GM12878 (cell line): ENCODE measurements around the gene E2F1. TPM values are rescaled to one million over a fixed set of nuclear protein-coding genes. Genes with fewer than 3 reads are reported as not detected.

ENCODE experiments used
- ATAC-seq: fragments of 200-7000 bp; cut with Tn5 transposase; 3 replicates; pipeline ENCODE4 v1.9.1; 2020; ENCODE audit warnings: mild to moderate bottlenecking, moderate library complexity
- BruUV-seq: library from RNA; stranded (reverse); fragments of 400-500 nt; replicated peaks from 2 replicates; lab custom pipeline; 2021; lab: Mats Ljungman, UMichigan
- CTCF ChIA-PET: fragments of 300-600 bp; sonication (Branson Sonifier 250); formaldehyde crosslinking; extraction: SDS; loops from one replicate; lab custom pipeline; 2021; ENCODE audit warnings: inconsistent platforms; lab: Yijun Ruan, JAX
- POLR2A ChIA-PET: fragments of 350-600 bp; formaldehyde crosslinking; extraction: SDS; loops from one replicate; lab custom pipeline; 2021; ENCODE audit warnings: inconsistent platforms; lab: Charles Lee
- RAD21 ChIA-PET: fragments of 300-600 bp; sonication (Branson Sonifier 250); formaldehyde crosslinking; loops from one replicate; lab custom pipeline; 2023; ENCODE audit warnings: antibody characterized with exemption; ENCODE audit not compliant: unreplicated experiment; lab: Charles Lee
- SMC1A ChIA-PET: fragments of 300-600 bp; sonication (Branson Sonifier 250); formaldehyde crosslinking; loops from one replicate; lab custom pipeline; 2023; ENCODE audit not compliant: unreplicated experiment, uncharacterized antibody; lab: Charles Lee
- DNase-seq: peaks from one replicate; pipeline ENCODE4 v3.0.0-alpha.2; 2011; ENCODE audit warnings: low read depth, low spot score
- FAIRE-seq: peaks from 3 replicates; lab custom pipeline; 2011; peaks lifted over from hg19 to GRCh38; lab: Jason Lieb, UNC
- H2AFZ ChIP-seq: 2 replicates; pipeline ENCODE4 v1.6.0; 2011; ENCODE audit warnings: low read depth, low read length, control low read depth; ENCODE audit not compliant: control insufficient read depth
- H3K27ac ChIP-seq: 2 replicates; pipeline ENCODE4 v1.5.1; 2011; ENCODE audit warnings: control low read depth; ENCODE audit not compliant: control insufficient read depth, insufficient read depth
- H3K27me3 ChIP-seq, 2 experiments: replicated peaks in 1 of 2; 2 replicates each; pipeline versions ENCODE4 v1.6.0 to v1.6.1; 2011; ENCODE audit warnings: low read length in 1 of 2; ENCODE audit not compliant: control insufficient read depth in 2 of 2, insufficient read depth in 2 of 2
- H3K36me3 ChIP-seq, 2 experiments: 2 replicates each; pipeline ENCODE4 v1.5.1; 2011; ENCODE audit warnings: low read length in 1 of 2; ENCODE audit not compliant: control insufficient read depth in 2 of 2, insufficient read depth in 2 of 2
- H3K4me1 ChIP-seq: 2 replicates; pipeline ENCODE4 v1.6.1; 2011; ENCODE audit warnings: mild to moderate bottlenecking, low read length, moderate library complexity, mixed read lengths; ENCODE audit not compliant: control insufficient read depth, insufficient read depth
- H3K4me2 ChIP-seq: 2 replicates; pipeline ENCODE4 v1.6.0; 2011; ENCODE audit warnings: control low read depth; ENCODE audit not compliant: control insufficient read depth, insufficient read depth
- H3K4me3 ChIP-seq: fragments of 200-600 bp; sonication (generic); 2 replicates; pipeline ENCODE4 v1.5.1; 2016
- H3K79me2 ChIP-seq: 2 replicates; pipeline ENCODE4 v1.6.0; 2011; ENCODE audit warnings: low read length; ENCODE audit not compliant: control insufficient read depth, insufficient read depth
- H3K9ac ChIP-seq: 2 replicates; pipeline ENCODE4 v1.8.0; 2011; ENCODE audit warnings: low read length, control low read depth, mixed read lengths; ENCODE audit not compliant: control insufficient read depth, insufficient read depth
- H3K9me3 ChIP-seq: replicated peaks from 3 replicates; pipeline ENCODE4 v1.5.1; 2011; ENCODE audit warnings: mild to moderate bottlenecking, low read length; ENCODE audit not compliant: control insufficient read depth, insufficient read depth
- H4K20me1 ChIP-seq: 2 replicates; pipeline ENCODE4 v1.6.0; 2011; ENCODE audit not compliant: control insufficient read depth, insufficient read depth
- FOXM1 ChIP-seq: IDR thresholded peaks from 2 replicates; pipeline ENCODE4 v1.6.1; 2012; ENCODE audit warnings: low read depth, mild to moderate bottlenecking, inconsistent platforms, low read length, moderate library complexity
- RUNX3 ChIP-seq: IDR thresholded peaks from 2 replicates; pipeline ENCODE4 v1.6.1; 2012; ENCODE audit warnings: low read length, inconsistent platforms
- TCF3 ChIP-seq: IDR thresholded peaks from 2 replicates; pipeline ENCODE4 v1.6.1; 2012; ENCODE audit warnings: low read depth, mild to moderate bottlenecking, low read length, borderline replicate concordance; ENCODE audit not compliant: insufficient read depth
- ZZZ3 ChIP-seq: IDR thresholded peaks from 2 replicates; pipeline ENCODE4 v1.6.1; 2011; ENCODE audit warnings: low read depth; ENCODE audit not compliant: control insufficient read depth, insufficient read length
- WGBS: methylation state at CpG from one replicate; pipeline ENCODE4 v1.1.6; 2016; ENCODE audit warnings: low lambda C conversion rate; ENCODE audit not compliant: insufficient replicate concordance, insufficient coverage; ENCODE audit errors: missing lambda C conversion rate; 5-methylcytosine and 5-hydroxymethylcytosine counted together
- in situ Hi-C: fragments of 300-500 bp; cut with MboI; formaldehyde crosslinking; loops from 9 replicates; pipeline ENCODE4 v1.14.3; 2018; ENCODE audit warnings: mixed read lengths
- intact Hi-C: fragments of 100-400 bp; cut with micrococcal nuclease; formaldehyde crosslinking; loops from one replicate; pipeline ENCODE4 v1.14.2; 2022; ENCODE audit not compliant: unreplicated experiment
- polyA plus RNA-seq, 11 experiments: library from polyadenylated mRNA; depleted of rRNA in 4 of 11; unstranded in 6 of 11; stranded (reverse) in 5 of 11; fragments of >200 nt; fragmentation: Nextera tagmentation in 4 of 11; fragmentation: Illumina TruSeq in 1 of 11; extraction: Ambion mirVana in 4 of 11; extraction: Trizol in 1 of 11; gene quantifications; 1 replicate in 1 of 11; 2 replicates in 10 of 11; pipeline versions ENCODE4 v1.2.1 to v1.2.3, GENCODE V29; 2011 to 2016; ENCODE audit warnings: inconsistent platforms in 2 of 11, missing spikeins in 2 of 11, low read depth in 1 of 11
- total RNA-seq, 4 experiments: library from RNA; depleted of rRNA in 3 of 4; stranded (reverse); fragments of >200 nt in 3 of 4; fragmentation: Illumina TruSeq in 1 of 4; extraction: Trizol in 1 of 4; gene quantifications; 2 replicates each; pipeline versions ENCODE4 v1.2.1 to v1.2.3, GENCODE V29; 2013 to 2021
- TF ChIP-seq, protein P1 (sequence below): fragments of 450-650 bp; IDR thresholded peaks from 2 replicates; pipeline ENCODE4 v1.6.1; 2018; ENCODE audit warnings: mild to moderate bottlenecking, low read depth, moderate library complexity; ENCODE audit not compliant: partially characterized antibody
- TF ChIP-seq, protein P2 (sequence below): IDR thresholded peaks from 2 replicates; pipeline ENCODE4 v1.6.1; 2012; ENCODE audit warnings: mild to moderate bottlenecking, low read depth, low read length
- TF ChIP-seq, protein P3 (sequence below): fragments of 450-650 bp; formaldehyde crosslinking; IDR thresholded peaks from 2 replicates; pipeline ENCODE4 v1.5.0; 2022; ENCODE audit warnings: mild to moderate bottlenecking, missing genetic modification characterization
- TF ChIP-seq, protein P4 (sequence below): IDR thresholded peaks from 2 replicates; pipeline ENCODE4 v1.6.1; 2011; ENCODE audit warnings: borderline replicate concordance, low read depth, mild to moderate bottlenecking, moderate library complexity, mixed read lengths, low read length; ENCODE audit not compliant: insufficient read depth; ENCODE audit errors: extremely low read length
- TF ChIP-seq, protein P5 (sequence below): fragments of 450-650 bp; IDR thresholded peaks from 2 replicates; pipeline ENCODE4 v1.6.1; 2014; ENCODE audit warnings: mild to moderate bottlenecking

Gene E2F1
- total and polyA plus RNA-seq, 10 of the 15 experiments (the other 5 are each of a cell fraction or from before 2014, with no cell fraction given) = 0.29 to 50.2 (median 19.7) TPM

DNA sequence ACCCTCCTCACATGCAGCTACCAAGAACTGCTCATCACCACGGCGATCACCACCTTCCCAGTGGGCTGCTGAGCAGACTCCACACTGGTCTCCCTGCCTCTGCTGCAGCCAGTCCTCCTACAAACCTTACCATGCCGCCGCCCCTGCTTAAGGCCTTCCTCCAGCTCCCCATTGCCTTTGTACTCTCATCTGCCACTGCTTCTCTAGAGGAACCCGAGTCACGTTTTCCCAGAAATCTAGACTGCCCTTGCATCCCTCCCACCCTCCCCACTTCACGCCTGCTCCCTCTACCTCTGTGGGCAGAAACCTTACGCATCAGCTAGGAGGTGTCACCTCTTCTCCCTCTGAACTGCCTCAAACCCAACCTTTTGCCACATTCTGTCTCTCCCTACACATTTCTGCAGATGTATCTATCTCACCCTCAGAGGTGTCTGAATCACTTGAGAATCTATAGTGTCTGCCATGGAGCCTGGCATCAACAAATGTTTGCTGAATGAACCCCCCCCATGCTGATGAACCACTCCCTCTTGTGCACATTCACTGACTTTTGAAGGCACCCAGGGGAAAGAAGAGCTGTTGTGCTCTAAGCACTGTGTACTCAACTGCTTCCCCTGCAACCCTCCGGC, 4.3 kb downstream of the E2F1 start:
- BruUV-seq = no TSS peak
- intact Hi-C loops = loop anchor here (10.0 kb wide), 1 partner anchor 313 kb away; the partner anchor contains the start of gene RALY
- Histone ChIP-seq H3K4me1 (peaks cover 42% of the 10 kb centered on the region), H3K27ac (no peak overlapping the region), H3K27me3 (no peaks in the 10 kb centered on the region), H3K4me2 (no peak overlapping the region; the same call in 1 of the 2 replicates), H3K9ac (no peak overlapping the region; the same call in 1 of the 2 replicates), H2AFZ (no peak overlapping the region), H3K36me3 (peaks cover 0 to 5% of the 10 kb centered on the region in 2 experiments; a peak in 3 of 4 replicates), H3K4me3 (no peak overlapping the region), H3K9me3 (no peaks in the 10 kb centered on the region), H4K20me1 (no peaks in the 10 kb centered on the region), H3K79me2 (peaks cover 48% of the 10 kb centered on the region)
- in situ Hi-C loops = no loop called here
- ChIA-PET SMC1A (interaction anchor here (1.2 kb wide), 1 partner anchor 17 kb away, joined by 4 read pairs; no protein-coding TSS in a partner anchor), CTCF (interaction anchor here (0.5 to 5.6 kb wide), 3 partner anchors 11 to 15 kb away, joined by 4 to 38 read pairs (median 36); partner anchors contain the start of gene ACTL10), RAD21 (interaction anchor here (1.2 to 1.8 kb wide), 3 partner anchors 13 to 19 kb away, joined by 3 to 6 read pairs (median 3); partner anchors contain the start of gene ACTL10), POLR2A (interaction anchor here (0.6 kb wide), 1 partner anchor 13 kb away, joined by 3 read pairs; no protein-coding TSS in a partner anchor)
- FAIRE-seq (no peak), DNase-seq (no peak), ATAC-seq (no peak)
- 93% methylated on average over 9 of the region's 9 CpGs for WGBS
- TF ChIP-seq TCF3 = no peak
- TF ChIP-seq, protein P1, sequence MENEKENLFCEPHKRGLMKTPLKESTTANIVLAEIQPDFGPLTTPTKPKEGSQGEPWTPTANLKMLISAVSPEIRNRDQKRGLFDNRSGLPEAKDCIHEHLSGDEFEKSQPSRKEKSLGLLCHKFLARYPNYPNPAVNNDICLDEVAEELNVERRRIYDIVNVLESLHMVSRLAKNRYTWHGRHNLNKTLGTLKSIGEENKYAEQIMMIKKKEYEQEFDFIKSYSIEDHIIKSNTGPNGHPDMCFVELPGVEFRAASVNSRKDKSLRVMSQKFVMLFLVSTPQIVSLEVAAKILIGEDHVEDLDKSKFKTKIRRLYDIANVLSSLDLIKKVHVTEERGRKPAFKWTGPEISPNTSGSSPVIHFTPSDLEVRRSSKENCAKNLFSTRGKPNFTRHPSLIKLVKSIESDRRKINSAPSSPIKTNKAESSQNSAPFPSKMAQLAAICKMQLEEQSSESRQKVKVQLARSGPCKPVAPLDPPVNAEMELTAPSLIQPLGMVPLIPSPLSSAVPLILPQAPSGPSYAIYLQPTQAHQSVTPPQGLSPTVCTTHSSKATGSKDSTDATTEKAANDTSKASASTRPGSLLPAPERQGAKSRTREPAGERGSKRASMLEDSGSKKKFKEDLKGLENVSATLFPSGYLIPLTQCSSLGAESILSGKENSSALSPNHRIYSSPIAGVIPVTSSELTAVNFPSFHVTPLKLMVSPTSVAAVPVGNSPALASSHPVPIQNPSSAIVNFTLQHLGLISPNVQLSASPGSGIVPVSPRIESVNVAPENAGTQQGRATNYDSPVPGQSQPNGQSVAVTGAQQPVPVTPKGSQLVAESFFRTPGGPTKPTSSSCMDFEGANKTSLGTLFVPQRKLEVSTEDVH = no peak
- TF ChIP-seq RUNX3 = no peak
- TF ChIP-seq, protein P2, sequence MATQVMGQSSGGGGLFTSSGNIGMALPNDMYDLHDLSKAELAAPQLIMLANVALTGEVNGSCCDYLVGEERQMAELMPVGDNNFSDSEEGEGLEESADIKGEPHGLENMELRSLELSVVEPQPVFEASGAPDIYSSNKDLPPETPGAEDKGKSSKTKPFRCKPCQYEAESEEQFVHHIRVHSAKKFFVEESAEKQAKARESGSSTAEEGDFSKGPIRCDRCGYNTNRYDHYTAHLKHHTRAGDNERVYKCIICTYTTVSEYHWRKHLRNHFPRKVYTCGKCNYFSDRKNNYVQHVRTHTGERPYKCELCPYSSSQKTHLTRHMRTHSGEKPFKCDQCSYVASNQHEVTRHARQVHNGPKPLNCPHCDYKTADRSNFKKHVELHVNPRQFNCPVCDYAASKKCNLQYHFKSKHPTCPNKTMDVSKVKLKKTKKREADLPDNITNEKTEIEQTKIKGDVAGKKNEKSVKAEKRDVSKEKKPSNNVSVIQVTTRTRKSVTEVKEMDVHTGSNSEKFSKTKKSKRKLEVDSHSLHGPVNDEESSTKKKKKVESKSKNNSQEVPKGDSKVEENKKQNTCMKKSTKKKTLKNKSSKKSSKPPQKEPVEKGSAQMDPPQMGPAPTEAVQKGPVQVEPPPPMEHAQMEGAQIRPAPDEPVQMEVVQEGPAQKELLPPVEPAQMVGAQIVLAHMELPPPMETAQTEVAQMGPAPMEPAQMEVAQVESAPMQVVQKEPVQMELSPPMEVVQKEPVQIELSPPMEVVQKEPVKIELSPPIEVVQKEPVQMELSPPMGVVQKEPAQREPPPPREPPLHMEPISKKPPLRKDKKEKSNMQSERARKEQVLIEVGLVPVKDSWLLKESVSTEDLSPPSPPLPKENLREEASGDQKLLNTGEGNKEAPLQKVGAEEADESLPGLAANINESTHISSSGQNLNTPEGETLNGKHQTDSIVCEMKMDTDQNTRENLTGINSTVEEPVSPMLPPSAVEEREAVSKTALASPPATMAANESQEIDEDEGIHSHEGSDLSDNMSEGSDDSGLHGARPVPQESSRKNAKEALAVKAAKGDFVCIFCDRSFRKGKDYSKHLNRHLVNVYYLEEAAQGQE = no peak
- TF ChIP-seq, protein P3, sequence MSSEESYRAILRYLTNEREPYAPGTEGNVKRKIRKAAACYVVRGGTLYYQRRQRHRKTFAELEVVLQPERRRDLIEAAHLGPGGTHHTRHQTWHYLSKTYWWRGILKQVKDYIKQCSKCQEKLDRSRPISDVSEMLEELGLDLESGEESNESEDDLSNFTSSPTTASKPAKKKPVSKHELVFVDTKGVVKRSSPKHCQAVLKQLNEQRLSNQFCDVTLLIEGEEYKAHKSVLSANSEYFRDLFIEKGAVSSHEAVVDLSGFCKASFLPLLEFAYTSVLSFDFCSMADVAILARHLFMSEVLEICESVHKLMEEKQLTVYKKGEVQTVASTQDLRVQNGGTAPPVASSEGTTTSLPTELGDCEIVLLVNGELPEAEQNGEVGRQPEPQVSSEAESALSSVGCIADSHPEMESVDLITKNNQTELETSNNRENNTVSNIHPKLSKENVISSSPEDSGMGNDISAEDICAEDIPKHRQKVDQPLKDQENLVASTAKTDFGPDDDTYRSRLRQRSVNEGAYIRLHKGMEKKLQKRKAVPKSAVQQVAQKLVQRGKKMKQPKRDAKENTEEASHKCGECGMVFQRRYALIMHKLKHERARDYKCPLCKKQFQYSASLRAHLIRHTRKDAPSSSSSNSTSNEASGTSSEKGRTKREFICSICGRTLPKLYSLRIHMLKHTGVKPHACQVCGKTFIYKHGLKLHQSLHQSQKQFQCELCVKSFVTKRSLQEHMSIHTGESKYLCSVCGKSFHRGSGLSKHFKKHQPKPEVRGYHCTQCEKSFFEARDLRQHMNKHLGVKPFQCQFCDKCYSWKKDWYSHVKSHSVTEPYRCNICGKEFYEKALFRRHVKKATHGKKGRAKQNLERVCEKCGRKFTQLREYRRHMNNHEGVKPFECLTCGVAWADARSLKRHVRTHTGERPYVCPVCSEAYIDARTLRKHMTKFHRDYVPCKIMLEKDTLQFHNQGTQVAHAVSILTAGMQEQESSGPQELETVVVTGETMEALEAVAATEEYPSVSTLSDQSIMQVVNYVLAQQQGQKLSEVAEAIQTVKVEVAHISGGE (CRISPR knock-in tag) = no peak
- TF ChIP-seq, protein P4, sequence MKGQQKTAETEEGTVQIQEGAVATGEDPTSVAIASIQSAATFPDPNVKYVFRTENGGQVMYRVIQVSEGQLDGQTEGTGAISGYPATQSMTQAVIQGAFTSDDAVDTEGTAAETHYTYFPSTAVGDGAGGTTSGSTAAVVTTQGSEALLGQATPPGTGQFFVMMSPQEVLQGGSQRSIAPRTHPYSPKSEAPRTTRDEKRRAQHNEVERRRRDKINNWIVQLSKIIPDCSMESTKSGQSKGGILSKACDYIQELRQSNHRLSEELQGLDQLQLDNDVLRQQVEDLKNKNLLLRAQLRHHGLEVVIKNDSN = no peak
- no peak for TF ChIP-seq FOXM1
- TF ChIP-seq ZZZ3 = no peak
- TF ChIP-seq, protein P5, sequence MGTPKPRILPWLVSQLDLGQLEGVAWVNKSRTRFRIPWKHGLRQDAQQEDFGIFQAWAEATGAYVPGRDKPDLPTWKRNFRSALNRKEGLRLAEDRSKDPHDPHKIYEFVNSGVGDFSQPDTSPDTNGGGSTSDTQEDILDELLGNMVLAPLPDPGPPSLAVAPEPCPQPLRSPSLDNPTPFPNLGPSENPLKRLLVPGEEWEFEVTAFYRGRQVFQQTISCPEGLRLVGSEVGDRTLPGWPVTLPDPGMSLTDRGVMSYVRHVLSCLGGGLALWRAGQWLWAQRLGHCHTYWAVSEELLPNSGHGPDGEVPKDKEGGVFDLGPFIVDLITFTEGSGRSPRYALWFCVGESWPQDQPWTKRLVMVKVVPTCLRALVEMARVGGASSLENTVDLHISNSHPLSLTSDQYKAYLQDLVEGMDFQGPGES = no peak
